ENCODE results near the gene TMEM125.

Gene TMEM125

DNA sequence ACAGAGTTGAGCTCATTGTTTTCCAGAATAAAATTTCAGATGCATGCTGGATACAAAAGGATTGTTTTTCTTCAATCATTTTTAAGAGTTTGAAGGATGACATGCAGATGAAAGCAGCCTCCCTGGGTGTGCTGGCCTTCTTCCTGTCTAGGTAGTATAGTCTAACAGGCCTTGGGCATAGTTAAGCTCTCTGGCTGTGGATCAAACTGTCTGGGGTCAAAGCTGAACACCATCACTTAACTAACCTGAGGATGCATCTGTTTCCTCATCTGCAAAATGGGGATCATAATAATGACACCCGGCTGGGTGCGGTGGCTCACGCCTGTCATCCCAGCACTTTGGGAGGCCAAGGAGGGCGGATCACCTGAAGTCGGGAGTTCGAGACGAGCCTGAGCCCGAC is 25.0 kb downstream of the TMEM125 start:
- no peak for DNase-seq

DNA sequence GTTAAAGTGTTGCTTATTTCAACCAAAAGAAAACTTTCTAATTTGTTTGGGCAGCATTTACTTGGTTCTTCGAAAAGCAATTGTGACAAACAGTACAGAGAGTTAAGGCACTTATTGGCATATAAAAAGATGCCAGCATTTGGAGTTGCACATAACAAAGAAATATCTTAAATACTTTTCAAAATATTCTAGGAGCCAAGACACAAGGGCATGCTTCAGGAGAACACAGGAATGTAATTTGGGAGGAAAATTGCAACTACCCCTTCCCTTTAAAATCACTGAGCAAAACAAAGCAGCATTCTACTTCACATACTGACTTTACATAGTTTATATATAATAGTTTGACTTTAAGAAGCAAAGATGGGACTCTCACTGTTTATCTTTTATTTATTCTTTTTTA is 26.4 kb downstream of the TMEM125 start:
- DNase-seq: no peak

DNA sequence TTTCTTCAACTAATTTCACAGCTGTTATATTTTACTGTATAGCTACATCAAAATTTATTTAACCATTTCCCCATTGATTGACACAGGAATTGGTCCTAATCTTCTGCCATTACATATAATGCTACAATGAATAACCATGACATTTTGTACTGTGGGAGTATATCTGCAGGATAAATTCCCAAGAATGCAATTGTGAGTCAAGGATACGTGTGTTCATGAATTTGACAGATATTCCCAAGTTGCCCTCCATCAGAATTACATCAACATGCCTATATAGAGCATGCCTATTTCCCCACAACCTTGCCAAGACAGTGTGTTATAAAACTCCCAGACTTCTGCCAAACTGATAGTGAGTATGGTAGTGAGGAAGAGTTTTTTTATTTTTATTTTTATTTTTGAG is 28.3 kb downstream of the TMEM125 start:
- no peak for DNase-seq

DNA sequence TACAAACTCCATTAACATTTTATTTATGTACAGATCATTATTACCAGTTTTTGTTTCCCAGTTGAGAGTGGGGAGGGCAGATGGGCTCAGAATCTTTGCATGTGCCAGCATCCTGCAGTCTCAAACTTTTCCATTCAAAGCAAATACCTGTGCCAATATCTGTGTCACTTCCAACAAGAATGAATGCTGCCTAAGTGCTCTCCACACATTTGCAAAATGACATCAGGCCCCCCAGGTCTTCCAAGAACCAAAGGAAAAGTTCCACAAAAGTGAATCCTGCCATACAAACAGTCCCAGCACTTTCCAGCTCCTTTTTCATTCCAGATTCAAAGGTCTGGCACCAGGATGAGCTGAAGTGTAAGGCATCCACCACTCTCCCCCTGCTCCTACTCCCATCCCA is 29.3 kb downstream of the TMEM125 start:
- no peak for DNase-seq

DNA sequence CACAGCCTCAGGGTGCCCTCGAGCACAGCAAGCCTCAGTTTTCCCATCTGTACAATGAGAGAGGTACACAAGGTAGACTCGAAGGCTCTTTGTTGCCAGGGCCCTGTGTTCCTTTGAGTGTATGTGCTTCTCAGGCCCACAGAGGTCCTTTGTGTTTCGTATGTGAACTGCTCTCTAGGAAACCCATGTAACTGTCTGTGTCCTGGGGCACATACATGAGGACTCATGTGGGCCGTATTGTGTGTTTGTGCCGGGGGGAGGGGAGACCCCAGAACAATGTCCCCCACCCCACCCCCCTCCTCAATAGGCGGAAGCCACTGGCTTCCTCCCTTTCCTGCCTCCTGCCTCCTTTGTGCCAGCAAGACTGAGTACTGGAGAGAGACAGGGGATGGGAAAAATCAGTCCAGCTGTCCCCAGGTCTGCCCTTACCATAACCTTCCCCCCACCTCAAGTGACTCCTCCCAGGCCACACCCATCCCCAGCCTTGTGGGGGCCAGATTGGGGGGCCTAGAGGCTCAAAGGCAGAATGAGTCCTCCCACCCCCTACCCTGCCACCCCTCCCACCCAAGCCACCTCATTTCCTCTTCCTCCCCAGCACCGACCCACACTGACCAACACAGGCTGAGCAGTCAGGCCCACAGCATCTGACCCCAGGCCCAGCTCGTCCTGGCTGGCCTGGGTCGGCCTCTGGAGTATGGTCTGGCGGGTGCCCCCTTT is 30.8 kb downstream of the TMEM125 start, which contains the start of gene TIE1:
Gene TIE1 (plus strand): TSS at position 605 of the 717 bp plus-strand sequence. CDS start 90 bp downstream, at position 695.
- no peak for DNase-seq

DNA sequence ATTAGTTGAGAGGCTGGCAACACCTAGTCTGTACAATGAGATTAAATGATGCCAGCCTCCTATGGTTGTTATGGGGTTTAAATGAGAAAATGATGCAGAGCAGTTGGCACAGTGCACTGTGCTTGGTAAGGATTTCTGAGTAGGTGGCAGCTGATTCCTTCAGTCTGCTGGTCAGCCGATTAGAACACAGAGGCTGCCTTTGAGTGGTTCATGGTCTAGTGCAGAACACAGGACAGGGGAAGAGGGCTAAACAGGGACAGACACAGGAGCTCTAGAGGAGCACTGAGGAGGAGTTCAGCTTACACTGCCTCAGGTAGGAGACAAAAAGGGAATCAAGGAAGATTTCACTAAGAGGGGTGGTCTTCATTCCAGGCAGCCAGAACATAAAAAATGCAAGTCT is 32.4 kb downstream of the TMEM125 start:
- DNase-seq: no peak

DNA sequence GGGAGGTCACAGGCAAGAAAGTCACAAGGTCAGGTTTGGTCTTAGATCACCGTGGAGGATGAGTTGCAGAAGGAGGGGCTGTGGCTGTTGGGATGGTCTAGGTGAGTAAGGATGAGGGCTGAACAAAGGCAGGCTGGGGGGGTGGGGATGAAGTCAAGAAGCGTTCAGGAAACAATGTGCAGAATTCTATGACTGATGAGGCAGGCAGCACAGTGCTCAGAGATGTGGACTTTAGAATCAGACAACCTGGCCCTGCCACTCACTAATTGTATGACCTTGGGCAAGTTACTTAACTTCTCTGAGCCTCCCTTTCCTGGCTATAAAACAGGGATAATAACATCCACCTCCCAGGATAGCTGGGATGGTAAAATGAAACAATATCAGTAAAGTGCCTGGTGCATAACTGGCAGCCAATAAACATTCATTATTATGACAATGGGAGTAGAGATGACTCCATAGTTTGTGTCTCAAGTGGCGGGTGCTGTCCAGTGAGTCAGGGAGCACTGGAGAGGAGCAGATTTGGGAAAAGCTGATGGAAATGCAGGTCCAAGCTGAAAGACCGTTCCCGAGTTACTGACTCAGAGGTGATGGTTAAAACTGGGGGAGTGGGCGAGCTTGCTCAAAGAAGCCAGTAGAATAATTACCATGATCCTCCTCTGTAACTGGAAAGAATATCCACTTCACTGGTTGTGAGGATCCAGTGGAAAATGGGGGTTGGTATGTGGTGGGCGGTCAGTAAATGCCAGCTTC is 33.1 kb downstream of the TMEM125 start:
- no peak for DNase-seq

DNA sequence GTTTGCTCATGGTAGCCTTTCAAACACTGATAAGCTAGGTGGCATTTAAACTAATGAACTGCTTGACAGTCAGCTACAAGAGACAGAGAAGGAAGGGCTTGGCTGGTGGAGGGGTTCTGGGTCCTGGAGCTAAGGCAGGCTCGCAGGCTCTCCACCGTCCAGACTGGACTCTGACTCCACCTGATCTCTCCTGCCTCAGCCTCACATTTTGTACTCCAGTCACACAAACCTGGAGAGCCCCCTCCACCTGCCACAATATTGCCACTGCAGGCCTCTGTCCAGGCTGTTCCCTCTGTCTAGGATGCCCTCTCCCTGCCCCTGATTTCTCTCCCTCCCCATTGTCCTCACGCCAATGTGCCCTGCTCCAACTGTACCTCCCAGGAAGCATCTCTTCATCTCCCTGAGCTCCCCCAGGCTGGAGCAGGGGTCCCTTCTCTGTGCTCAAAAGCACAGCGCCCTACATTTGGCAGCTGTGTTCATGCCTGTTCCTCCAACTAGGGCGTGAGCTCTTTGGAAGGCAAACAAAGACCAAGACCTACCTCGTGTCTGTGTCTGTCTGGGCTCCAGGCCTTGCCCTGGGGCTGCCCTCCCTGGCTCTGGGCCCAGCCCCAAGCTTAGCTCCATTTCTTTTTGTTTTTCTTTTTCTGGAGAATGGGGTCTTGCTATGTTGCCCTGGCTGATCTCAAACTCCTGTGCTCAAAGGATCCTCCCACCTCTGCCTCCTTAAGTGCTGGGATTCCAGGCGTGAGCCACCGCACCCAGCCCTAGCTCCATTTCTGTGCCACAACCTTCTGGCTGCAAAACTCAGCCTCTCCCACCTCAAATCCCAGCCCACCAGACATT is 33.9 kb downstream of the TMEM125 start:
- DNase-seq: no peak

DNA sequence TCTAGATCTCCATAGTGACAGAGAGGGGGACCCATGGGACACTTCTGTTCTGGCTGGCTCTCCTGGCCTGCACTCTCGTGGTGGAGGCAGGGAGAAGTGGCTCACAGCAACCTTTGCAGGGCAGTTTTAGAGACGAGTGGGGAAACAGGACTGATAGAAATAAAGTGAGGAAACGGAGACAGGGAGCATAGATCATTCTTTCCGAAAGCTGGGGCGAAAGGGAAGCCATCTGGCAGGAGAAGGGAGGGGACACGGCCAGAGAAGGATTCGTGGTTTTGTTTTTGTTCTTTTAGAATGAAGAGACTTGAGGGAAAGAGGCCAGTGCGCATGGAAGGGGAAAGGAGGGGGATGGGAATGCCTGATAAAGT is 34.5 kb downstream of the TMEM125 start:
- no peak for DNase-seq

DNA sequence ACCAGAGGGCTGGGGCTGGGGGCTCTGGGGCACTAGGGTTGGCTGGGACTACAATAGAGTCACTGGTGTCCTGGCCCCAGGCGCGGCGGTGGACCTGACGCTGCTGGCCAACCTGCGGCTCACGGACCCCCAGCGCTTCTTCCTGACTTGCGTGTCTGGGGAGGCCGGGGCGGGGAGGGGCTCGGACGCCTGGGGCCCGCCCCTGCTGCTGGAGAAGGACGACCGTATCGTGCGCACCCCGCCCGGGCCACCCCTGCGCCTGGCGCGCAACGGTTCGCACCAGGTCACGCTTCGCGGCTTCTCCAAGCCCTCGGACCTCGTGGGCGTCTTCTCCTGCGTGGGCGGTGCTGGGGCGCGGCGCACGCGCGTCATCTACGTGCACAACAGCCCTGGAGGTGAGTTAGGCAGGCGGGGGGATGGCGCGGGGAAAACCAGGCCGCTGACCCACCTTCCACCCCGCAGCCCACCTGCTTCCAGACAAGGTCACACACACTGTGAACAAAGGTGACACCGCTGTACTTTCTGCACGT is 35.1 kb downstream of the TMEM125 start:
- no peak for DNase-seq

DNA sequence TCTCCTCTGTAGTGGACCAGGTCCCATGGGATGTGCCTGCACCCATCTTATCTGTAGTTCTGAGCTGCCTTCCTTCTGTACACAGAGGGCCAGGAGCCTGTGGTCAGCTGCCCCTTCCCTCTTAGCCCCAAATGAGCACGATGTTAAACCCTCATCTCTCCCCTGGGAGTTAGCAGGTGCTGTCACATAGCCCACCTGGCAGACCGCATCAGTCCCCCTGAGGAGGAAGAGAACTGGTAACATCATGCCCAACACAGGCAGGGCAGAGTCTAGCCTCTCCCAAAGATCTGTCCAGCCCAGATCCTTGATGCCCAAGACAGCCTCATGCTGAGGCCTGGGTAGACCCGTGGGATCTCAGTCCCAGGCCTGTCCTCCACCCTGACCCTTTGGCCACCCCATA is 35.7 kb downstream of the TMEM125 start:
- DNase-seq: no peak

DNA sequence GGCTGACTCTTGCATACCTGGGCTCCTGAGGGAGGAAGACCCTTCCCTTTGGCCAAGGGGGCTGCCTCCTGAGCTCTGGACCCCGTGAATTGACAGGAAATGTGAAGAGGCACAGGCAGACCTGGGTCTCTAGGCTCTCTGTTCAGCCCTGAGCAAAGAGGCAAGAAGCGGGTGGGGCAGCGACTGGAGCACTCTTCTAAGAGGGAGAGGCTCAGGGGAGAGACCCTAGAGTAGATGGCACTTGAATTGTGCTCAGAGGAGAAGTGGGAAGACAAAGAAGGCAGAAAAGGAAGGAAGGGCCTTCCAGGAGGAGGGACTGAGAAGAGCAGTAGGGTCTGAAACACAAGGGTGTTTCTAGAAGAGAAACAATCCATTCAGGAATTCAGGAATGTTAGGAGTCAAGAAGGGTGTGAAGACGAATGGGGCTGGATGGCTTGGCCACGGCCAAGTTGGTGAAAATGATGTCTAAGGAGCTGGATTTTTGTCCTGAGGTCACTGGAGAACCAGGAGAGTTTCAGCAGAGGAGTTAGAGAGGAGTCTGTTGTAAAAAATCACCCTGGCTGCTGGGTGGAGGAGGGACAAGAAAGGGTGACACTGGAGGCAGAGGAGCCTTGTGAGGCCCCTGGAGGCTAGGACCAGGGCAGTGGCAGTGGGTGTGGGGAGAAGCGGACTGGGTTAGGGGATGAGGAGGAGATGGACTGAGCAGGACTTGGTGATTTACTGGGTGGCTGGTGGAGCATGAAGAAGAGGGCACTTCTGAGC is 36.3 kb downstream of the TMEM125 start:
- no peak for DNase-seq

DNA sequence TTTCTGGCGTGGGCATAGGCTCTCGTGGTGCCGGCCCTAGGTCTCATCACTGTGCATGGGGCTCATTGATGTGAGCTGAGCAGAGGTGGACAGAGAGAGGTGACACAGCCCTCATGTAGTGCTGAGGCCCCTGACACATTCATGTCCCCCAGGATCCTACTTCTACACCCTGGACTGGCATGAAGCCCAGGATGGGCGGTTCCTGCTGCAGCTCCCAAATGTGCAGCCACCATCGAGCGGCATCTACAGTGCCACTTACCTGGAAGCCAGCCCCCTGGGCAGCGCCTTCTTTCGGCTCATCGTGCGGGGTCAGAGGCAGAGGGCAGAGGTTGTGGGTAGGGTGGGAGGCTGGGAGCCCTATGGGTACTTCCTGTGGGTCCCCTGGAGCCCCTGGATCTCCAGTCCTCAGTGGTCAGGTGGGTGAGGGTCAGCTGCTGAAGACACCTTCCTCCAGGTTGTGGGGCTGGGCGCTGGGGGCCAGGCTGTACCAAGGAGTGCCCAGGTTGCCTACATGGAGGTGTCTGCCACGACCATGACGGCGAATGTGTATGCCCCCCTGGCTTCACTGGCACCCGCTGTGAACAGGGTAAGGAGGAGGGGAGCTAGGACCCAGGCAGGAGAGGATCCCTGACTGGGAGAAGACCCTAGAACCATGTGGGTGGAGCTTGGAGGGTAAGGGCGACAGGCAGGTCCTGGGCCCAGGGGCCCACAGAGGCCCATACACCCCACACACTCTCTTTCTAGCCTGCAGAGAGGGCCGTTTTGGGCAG is 37.1 kb downstream of the TMEM125 start:
- no peak for DNase-seq

DNA sequence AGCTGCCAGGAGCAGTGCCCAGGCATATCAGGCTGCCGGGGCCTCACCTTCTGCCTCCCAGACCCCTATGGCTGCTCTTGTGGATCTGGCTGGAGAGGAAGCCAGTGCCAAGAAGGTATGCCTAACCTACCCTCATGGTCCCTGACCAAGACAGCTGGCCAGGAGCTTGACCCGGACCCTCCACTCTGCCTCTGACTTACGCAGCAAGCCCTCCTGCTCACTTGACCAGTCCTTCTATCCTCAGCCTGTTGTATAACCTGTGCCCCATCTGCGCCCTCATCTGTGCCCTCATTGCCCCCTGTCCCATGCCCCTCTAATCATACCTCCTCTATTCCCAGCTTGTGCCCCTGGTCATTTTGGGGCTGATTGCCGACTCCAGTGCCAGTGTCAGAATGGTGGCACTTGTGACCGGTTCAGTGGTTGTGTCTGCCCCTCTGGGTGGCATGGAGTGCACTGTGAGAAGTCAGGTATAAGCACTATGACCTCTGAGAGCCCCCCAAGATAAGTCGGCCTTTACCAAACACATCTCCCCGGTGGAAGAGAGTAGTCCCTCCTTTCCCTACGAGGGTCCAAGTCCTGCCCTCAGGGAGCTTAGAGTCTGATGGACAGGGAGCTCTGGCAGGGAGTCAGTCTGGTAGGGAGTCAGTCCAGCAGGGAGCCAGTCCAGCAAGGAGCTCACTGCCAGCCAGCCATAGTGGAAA is 37.8 kb downstream of the TMEM125 start:
- DNase-seq: no peak

DNA sequence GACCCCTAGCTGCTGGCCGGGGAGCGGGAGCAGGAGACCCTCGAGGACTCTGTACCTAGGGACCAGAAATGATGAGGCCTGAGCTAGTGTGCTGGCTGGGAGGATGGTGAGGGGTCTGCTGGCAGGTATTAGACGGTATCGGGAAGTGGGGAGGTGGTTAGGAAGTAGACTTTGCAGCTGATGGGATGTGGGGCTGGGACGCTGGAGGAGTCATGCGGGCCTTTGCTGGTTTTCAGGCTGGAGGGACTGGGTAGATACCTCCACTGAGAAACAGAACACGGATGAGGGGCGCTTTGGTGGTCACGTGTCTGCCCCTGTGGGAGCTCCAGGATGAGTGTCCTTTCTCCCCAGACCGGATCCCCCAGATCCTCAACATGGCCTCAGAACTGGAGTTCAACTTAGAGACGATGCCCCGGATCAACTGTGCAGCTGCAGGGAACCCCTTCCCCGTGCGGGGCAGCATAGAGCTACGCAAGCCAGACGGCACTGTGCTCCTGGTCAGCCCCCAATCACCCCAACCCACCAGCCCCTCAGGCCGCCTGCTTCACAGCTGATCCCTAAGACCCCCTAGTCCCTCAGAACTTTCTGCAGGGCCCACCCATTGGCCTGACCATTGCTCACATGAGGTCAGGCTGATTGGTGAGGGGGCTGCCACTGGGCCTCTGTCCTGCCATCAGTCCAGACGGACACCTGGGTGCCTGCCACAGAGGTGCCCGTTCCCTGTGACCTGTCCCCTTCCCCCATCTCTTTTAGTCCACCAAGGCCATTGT is 39.0 kb downstream of the TMEM125 start:
- no peak for DNase-seq

DNA sequence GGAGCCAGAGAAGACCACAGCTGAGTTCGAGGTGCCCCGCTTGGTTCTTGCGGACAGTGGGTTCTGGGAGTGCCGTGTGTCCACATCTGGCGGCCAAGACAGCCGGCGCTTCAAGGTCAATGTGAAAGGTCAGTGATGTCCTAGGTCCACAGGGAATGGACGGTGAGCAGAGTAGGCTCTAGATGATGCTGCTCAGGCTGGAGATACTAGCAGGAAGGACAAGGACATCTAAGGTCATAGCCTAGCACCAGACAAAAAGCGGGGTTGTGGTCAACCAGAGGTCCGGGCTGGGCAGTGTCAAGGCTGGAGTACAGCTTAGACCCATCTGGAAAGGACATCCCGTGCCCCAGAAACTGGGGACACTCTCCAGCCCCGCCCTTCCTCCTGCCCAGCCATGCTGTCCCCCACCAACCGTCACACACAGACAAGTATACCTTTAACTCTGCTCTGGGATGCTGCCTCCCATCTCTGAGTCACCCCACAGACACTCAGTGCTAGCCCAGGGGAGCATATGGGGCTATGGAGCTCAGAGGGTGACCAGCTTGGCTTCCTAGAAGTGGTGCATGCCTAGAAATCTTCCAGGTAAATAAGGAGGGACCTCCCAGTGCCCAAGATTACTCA is 39.7 kb downstream of the TMEM125 start:
- DNase-seq: no peak

DNA sequence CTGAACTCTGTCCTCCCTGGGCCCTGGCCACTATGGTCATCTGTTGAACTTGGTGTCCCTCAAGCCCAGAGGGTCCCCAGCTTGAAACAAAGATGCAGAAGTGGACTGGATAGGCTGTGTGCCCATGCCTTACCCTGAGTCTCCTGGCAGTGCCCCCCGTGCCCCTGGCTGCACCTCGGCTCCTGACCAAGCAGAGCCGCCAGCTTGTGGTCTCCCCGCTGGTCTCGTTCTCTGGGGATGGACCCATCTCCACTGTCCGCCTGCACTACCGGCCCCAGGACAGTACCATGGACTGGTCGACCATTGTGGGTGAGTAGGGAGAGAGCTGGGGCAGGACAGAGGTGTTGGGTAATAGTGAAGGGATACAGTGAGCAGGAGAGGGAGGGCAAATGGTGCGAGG is 41.7 kb downstream of the TMEM125 start:
- no peak for DNase-seq

DNA sequence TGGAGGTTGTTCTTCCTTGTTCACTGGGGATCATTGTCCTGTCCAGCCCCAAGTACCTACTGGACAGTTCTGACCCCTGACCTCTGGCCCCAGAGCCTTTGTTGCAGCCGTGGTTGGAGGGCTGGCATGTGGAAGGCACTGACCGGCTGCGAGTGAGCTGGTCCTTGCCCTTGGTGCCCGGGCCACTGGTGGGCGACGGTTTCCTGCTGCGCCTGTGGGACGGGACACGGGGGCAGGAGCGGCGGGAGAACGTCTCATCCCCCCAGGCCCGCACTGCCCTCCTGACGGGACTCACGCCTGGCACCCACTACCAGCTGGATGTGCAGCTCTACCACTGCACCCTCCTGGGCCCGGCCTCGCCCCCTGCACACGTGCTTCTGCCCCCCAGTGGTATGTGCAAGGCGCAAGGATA is 42.4 kb downstream of the TMEM125 start:
- DNase-seq: no peak

DNA sequence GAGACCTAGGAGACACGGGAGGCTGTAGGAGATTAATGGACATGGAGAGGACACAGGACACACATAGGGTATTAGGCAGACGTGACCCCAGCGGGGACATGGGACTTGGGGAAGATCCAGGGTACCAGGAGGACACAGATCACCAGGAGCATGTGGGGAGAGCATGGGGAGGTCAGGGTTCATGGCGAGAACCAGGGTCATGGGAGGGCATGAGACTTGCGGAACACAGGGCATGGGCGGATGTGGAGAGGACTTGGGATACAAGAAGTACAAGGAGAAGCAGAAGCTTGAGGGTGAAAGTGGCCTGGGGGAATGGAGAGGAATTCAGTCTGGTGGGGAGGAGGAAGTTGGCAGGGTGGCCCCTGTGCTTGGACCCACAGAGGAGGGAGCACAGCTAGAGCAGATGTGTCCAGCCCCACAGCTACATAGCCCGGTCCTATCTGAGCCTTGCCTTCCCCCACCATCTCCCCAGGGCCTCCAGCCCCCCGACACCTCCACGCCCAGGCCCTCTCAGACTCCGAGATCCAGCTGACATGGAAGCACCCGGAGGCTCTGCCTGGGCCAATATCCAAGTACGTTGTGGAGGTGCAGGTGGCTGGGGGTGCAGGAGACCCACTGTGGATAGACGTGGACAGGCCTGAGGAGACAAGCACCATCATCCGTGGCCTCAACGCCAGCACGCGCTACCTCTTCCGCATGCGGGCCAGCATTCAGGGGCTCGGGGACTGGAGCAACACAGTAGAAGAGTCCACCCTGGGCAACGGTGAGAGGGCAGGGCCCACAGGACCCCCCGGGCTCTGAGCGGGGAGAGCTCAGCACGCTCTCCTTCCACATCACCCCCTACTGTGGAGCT is 43.1 kb downstream of the TMEM125 start:
- DNase-seq: peak; percentile 42
